B cell (primary cell): ENCODE data around the gene RESF1. TPM values are rescaled to one million over a fixed set of nuclear protein-coding genes. Genes with fewer than 3 reads are reported as not detected.

Experiments
- ATAC-seq: fragments of 200-7000 bp; cut with Tn5 transposase; one replicate; pipeline ENCODE4 v1.10.0; 2021; ENCODE audit warnings: low read depth, mild to moderate bottlenecking, moderate number of reproducible peaks, moderate library complexity
- CTCF ChIA-PET: fragments of 350-600 bp; sonication (Branson Sonifier 250); formaldehyde crosslinking; loops from one replicate; lab custom pipeline; 2021; ENCODE audit warnings: antibody characterized with exemption, inconsistent platforms; lab: Charles Lee
- POLR2A ChIA-PET: fragments of 350-600 bp; sonication (Branson Sonifier 250); formaldehyde crosslinking; loops from one replicate; lab custom pipeline; 2021; ENCODE audit warnings: antibody characterized with exemption; lab: Charles Lee
- DNase-seq: peaks from one replicate; pipeline ENCODE4 v3.0.0; 2013
- H2AFZ ChIP-seq: 2 replicates; pipeline ENCODE4 v1.6.1; 2012; ENCODE audit warnings: mild to moderate bottlenecking, low read depth, low read length; ENCODE audit not compliant: insufficient read depth, poor library complexity, severe bottlenecking
- H3K27ac ChIP-seq, 2 donors: 1 replicate in 1 of 2; 2 replicates in 1 of 2; pipeline ENCODE4 v1.5.1; 2012 to 2013; ENCODE audit warnings: low read length in 2 of 2, mild to moderate bottlenecking in 2 of 2, moderate library complexity in 1 of 2
- H3K27me3 ChIP-seq, 4 experiments: fragments of 200-600 bp in 1 of 4; sonication (generic) in 1 of 4; replicated peaks in 1 of 4; 1 replicate in 2 of 4; 2 replicates in 2 of 4; pipeline versions ENCODE4 v1.6.1 to v1.7.0; 2013 to 2016; ENCODE audit warnings: low read length in 3 of 4, mild to moderate bottlenecking in 2 of 4, mixed read lengths in 1 of 4, moderate library complexity in 1 of 4; ENCODE audit not compliant: insufficient read depth in 4 of 4, control insufficient read depth in 3 of 4; ENCODE audit errors: control extremely low read depth in 1 of 4
- H3K36me3 ChIP-seq, 2 experiments: replicated peaks in 1 of 2; 1 replicate in 1 of 2; 2 replicates in 1 of 2; pipeline versions ENCODE4 v1.6.1 to v1.7.1; 2013; ENCODE audit warnings: low read length in 1 of 2; ENCODE audit not compliant: insufficient read depth in 2 of 2, control insufficient read depth in 1 of 2; ENCODE audit errors: control extremely low read depth in 1 of 2, extremely low read depth in 1 of 2
- H3K4me1 ChIP-seq, 2 donors: fragments of 200-600 bp in 1 of 2; sonication (generic) in 1 of 2; 1 replicate in 1 of 2; 2 replicates in 1 of 2; pipeline versions ENCODE4 v1.5.1 to v1.6.1; 2013 to 2017; ENCODE audit warnings: low read length in 2 of 2; ENCODE audit not compliant: control insufficient read depth in 2 of 2, insufficient read depth in 2 of 2
- H3K4me2 ChIP-seq: replicated peaks from 2 replicates; pipeline ENCODE3; 2012; ENCODE audit warnings: mild to moderate bottlenecking, low read depth, low read length; ENCODE audit not compliant: poor library complexity, severe bottlenecking
- H3K4me3 ChIP-seq, 5 experiments: fragments of 200-600 bp in 1 of 5; sonication (generic) in 1 of 5; 1 replicate in 3 of 5; 2 replicates in 2 of 5; pipeline versions ENCODE4 v1.5.1 to v1.7.0; 2011 to 2016; ENCODE audit warnings: low read length in 4 of 5, mild to moderate bottlenecking in 4 of 5, low read depth in 2 of 5, control low read depth in 1 of 5, moderate library complexity in 1 of 5; ENCODE audit not compliant: insufficient read depth in 1 of 5; ENCODE audit errors: control extremely low read depth in 1 of 5, extremely low read depth in 1 of 5
- H3K79me2 ChIP-seq: fragments of 200-600 bp; sonication (generic); one replicate; pipeline ENCODE4 v1.6.0; 2016; ENCODE audit warnings: low read length; ENCODE audit not compliant: control insufficient read depth, insufficient read depth
- H3K9ac ChIP-seq: fragments of 200-600 bp; sonication (generic); 2 replicates; pipeline ENCODE4 v1.6.1; 2017; ENCODE audit warnings: mild to moderate bottlenecking, low read length, moderate library complexity
- H3K9me3 ChIP-seq, 3 donors: one replicate each; pipeline versions ENCODE4 v1.6.1 to v1.7.1; 2013; ENCODE audit warnings: low read length in 2 of 3; ENCODE audit not compliant: control insufficient read depth in 2 of 3, insufficient read depth in 1 of 3; ENCODE audit errors: control extremely low read depth in 1 of 3
- H4K20me1 ChIP-seq: 2 replicates; pipeline ENCODE4 v1.6.0; 2012; ENCODE audit warnings: mild to moderate bottlenecking, low read length; ENCODE audit not compliant: insufficient read depth, control insufficient read depth, poor library complexity, severe bottlenecking
- H3K27ac Mint-ChIP-seq: one replicate; pipeline ENCODE4 v1.8.0; 2021; ENCODE audit warnings: mixed read lengths
- H3K27me3 Mint-ChIP-seq: one replicate; pipeline ENCODE4 v1.8.0; 2021; ENCODE audit warnings: mixed read lengths
- H3K4me1 Mint-ChIP-seq: one replicate; pipeline ENCODE4 v1.8.0; 2021; ENCODE audit warnings: mixed read lengths
- H3K4me3 Mint-ChIP-seq: one replicate; pipeline ENCODE4 v1.8.0; 2021; ENCODE audit warnings: mixed read lengths
- H3K9me3 Mint-ChIP-seq: one replicate; pipeline ENCODE4 v1.8.0; 2022; ENCODE audit warnings: mixed read lengths; ENCODE audit not compliant: insufficient read depth
- CTCF ChIP-seq: fragments of 200-600 bp; IDR thresholded peaks from one replicate; pipeline ENCODE4 v1.8.0; 2022; ENCODE audit warnings: antibody characterized with exemption, mild to moderate bottlenecking
- EZH2 ChIP-seq: IDR thresholded peaks from 2 replicates; pipeline ENCODE4 v1.6.1; 2012; ENCODE audit warnings: borderline replicate concordance, low read depth, mild to moderate bottlenecking, moderate library complexity, low read length; ENCODE audit not compliant: insufficient read depth, poor library complexity, severe bottlenecking
- WGBS: methylation state at CpG from one replicate; pipeline ENCODE4 v1.1.5; 2013; ENCODE audit warnings: missing lambda C conversion rate; ENCODE audit not compliant: insufficient coverage; 5-methylcytosine and 5-hydroxymethylcytosine counted together
- intact Hi-C: fragments of 100-400 bp; cut with micrococcal nuclease; formaldehyde crosslinking; loops from one replicate; pipeline ENCODE4 v1.10.0; 2022
- polyA plus RNA-seq: library from polyadenylated mRNA; depleted of rRNA; stranded (reverse); fragments of >200 nt; gene quantifications from 2 replicates; pipeline ENCODE4 v1.2.3, GENCODE V29; 2012
- total RNA-seq, 2 donors: library from RNA; stranded (reverse); fragments of 120-200 nt in 1 of 2; gene quantifications; 1 replicate in 1 of 2; 2 replicates in 1 of 2; pipeline versions ENCODE4 v1.2.3 to v1.2.4, GENCODE V29; 2013 to 2022

RESF1 gene
- total and polyA plus RNA-seq, 2 donors (not counting 1 experiment from before 2014, with no cell fraction given) = 47.3 to 352 TPM

GRCh38 chr12:31962076-31962475, 2.9 kb downstream of the RESF1 start:
- Histone ChIP-seq H4K20me1 (peaks cover 37% of the 10 kb centered on the region), H3K27me3 (no peaks in the 10 kb centered on the region), H3K27ac (peak overlapping the region in 1 of 2 donors; percentile 82), H3K9me3 (peaks cover 0 to 10% (median 0%) of the 10 kb centered on the region in 3 donors), H2AFZ (no peak overlapping the region), H3K9ac (peak overlapping the region; percentile 79), H3K79me2 (peaks cover 89% of the 10 kb centered on the region), H3K4me3 (peak overlapping the region in 3 of 5 experiments; percentile 28 to 78 (median 65)), H3K36me3 (peaks cover 3 to 57% of the 10 kb centered on the region in 2 experiments), H3K4me2 (peak overlapping the region; percentile 83), H3K4me1 (peaks cover 66 to 70% of the 10 kb centered on the region in 2 donors)
- ChIA-PET POLR2A (interaction anchor here (4.4 kb wide), 1 partner anchor 66 kb away, joined by 44 read pairs; no protein-coding TSS in a partner anchor), CTCF (interaction anchor here (0.7 to 3.7 kb wide), 6 partner anchors 87 to 308 kb away, joined by 3 to 12 read pairs (median 4); partner anchors contain the start of gene ETFBKMT)
- 60% methylated on average over 1 of the region's 4 CpGs for WGBS
- peak overlapping the region; percentile 93 for H3K4me3 Mint-ChIP-seq
- peaks cover 81% of the 10 kb centered on the region for H3K4me1 Mint-ChIP-seq
- ATAC-seq = no peak
- peak overlapping the region; percentile 54 for H3K27ac Mint-ChIP-seq
- no peaks in the 10 kb centered on the region for H3K9me3 Mint-ChIP-seq
- DNase-seq = no peak
- TF ChIP-seq EZH2 = no peak
- intact Hi-C loops = loop anchor here (5.0 to 10.0 kb wide), 2 partner anchors 75 to 173 kb away; no protein-coding TSS in a partner anchor
- no peaks in the 10 kb centered on the region for H3K27me3 Mint-ChIP-seq

GRCh38 chr12:31964280-31964679, 5.1 kb downstream of the RESF1 start:
- no peak overlapping the region for H2AFZ ChIP-seq
- H3K79me2 ChIP-seq = peaks cover 96% of the 10 kb centered on the region
- TF ChIP-seq EZH2 (no peak), CTCF (no peak)
- H3K27ac ChIP-seq = peak overlapping the region in 1 of 2 donors; percentile 29
- intact Hi-C loops = loop anchor here (5.0 to 10.0 kb wide), 2 partner anchors 77 to 171 kb away; no protein-coding TSS in a partner anchor
- CTCF ChIA-PET = interaction anchor here (1.4 kb wide), 1 partner anchor 282 kb away, joined by 3 read pairs; no protein-coding TSS in a partner anchor
- POLR2A ChIA-PET = interaction anchor here (0.7 kb wide), 1 partner anchor 65 kb away, joined by 4 read pairs; no protein-coding TSS in a partner anchor
- no CpG with 5 or more reads among the region's 3 CpGs for WGBS
- peak overlapping the region; percentile 57 for H3K27ac Mint-ChIP-seq
- peaks cover 54% of the 10 kb centered on the region for H4K20me1 ChIP-seq
- H3K9me3 ChIP-seq = peaks cover 0 to 10% (median 0%) of the 10 kb centered on the region in 3 donors
- no peak overlapping the region for H3K9ac ChIP-seq
- peaks cover 70 to 79% of the 10 kb centered on the region in 2 donors for H3K4me1 ChIP-seq
- no peak overlapping the region for H3K4me3 ChIP-seq
- no peaks in the 10 kb centered on the region for H3K27me3 ChIP-seq
- H3K9me3 Mint-ChIP-seq = no peaks in the 10 kb centered on the region
- peak overlapping the region; percentile 55 for H3K4me3 Mint-ChIP-seq
- no peak for DNase-seq
- H3K4me2 ChIP-seq = peak overlapping the region; percentile 31
- no peak for ATAC-seq
- H3K27me3 Mint-ChIP-seq = no peaks in the 10 kb centered on the region
- H3K4me1 Mint-ChIP-seq = peaks cover 81% of the 10 kb centered on the region
- peaks cover 3 to 67% of the 10 kb centered on the region in 2 experiments for H3K36me3 ChIP-seq
